NCI-H146 treated with DMSO at 0.1 percent for 48 hours (cell line): Measurements from ENCODE around the gene PPP1R7.

Source experiments
- DNase-seq: peaks from one replicate; lab custom pipeline; 2025; ENCODE audit not compliant: unreplicated experiment; lab: John Stamatoyannopoulos, UW

Gene PPP1R7

DNA sequence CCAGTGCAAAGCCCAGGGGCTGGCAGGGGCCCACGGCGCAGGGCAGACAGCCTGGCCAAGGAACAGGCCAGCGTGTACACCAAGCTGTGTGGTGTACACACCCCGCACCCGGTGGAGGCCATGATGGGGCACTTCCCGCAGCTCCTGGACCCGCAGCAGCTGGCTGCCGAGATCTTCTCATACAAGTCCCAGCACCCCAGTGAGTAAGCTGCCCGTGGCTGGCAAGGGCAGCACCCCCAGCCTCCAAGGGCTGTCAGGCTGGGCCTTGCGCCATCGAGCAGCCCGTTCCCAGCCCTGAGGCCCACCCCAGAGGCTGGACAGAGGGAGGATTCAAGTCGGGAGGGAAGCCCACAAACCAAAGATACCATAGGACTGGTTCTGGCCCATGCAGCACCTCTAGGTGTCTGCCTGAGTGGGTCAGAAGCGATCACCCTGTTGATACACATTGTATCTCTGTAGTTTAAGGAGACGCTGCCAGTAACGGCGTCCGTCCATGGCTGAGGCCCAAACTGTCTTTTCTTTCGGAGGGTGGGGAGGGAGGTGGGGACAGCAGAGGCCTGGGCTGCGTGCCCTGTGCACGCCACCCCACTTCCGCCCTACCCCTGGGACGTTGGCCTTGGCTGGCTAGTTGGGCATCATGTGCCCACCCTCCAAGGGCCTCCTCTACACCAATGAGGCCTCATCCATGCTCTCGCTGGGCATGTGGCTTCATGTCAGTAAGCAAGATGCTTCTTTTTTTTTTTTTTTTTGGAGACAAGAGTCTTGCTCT, 31.3 kb upstream of the PPP1R7 start:
- DNase-seq, result no peak

DNA sequence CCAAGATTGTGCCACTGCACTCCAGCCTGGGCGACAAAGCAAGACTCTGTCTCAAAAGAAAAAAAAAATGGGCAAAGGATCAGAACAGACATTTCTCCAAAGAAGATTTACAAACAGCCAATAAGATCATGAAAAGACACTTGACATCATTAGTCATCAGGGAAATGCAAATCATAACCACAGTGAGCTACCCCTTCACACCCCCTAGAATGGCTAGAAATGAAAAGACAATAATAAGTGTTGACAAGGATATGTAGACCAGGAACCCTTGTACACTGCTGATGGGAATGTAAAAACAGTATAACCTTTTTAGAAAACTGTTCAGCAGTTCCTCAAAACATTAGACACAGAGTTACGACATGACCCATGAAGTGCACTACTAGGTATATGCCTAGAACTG, 29.8 kb upstream of the PPP1R7 start:
- DNase-seq, result no peak

DNA sequence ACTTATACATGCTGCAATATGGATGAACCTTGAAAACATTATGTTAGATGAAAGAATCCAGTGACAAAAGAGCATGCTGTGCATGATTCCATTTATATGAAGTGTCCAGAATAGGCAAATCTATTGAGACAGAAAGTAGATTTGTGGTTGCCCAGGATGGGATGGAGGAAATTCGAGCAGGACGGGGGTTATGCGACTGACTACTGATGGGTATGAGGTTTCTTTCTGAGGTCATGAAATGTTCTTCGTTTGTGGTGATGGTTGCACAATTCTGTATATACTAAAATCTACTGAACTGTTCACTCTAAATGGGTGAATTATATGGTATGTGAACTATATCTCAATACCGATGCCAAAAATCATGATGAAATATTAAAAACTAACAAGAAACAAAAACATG, 29.3 kb upstream of the PPP1R7 start:
- no peak for DNase-seq

DNA sequence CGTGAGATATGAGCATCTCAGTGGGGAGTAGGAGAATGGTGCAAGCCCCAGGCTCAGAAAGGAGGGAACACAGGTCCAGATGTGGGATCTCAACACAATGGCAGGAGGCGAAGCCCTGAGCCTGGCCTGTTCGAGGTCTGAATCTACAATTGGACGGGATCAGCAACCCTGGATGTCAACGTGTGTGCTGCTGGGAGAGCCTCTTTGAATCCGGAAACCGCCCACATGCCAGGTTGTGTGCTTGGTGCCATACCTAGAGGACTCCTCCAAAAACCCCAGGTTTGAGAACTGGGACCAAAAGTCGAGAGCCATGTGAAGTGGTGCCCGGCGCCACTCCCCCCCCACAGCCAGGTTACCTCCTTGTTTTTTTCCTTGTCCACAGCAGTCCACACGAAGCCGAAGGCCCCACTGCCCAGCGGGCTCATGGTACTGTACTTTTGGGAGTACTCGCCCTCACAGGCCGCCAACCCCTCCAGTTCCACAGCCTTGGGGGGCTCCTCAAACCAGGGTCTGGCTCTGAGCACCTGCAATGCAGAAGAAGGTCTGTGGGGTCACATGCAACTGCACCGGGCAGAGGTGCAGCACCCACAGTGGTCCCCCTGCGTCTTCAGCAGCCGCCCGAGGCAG, 27.8 kb upstream of the PPP1R7 start:
- no peak for DNase-seq

DNA sequence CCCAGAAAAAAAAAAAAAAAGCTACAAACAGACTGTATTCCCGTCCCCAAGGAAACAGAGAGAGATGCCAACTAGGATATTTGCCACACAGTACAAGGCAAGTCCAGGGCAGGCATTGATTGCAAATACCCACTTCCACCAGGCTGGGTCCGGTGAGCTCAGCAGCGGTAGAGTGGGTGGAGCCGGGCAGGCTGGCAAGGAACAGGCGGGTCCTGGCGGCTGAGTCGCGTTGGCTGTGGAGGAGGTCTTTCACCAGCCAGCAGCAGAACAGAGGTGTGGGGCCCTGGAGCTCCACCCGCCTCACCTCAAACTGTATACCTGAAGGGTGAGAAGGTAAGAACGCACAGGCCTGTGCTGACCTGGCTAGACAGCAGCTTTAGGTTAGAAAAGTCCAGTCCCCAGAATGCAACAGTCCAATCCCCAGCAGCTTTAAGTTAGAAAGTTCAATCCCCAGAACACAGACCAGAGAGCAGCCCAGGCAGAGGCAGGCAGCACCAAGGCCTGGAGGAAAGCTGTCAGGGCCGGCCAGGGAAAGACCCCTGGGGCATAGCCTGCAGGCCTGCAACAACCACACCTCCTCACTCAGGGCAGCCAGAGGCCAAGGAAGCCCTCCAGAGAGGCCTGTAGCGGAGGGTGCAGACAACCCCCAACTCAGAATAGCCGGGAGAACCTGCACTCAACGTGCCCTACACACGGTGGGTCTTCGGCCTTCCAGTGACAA, 26.3 kb upstream of the PPP1R7 start:
- no peak for DNase-seq

DNA sequence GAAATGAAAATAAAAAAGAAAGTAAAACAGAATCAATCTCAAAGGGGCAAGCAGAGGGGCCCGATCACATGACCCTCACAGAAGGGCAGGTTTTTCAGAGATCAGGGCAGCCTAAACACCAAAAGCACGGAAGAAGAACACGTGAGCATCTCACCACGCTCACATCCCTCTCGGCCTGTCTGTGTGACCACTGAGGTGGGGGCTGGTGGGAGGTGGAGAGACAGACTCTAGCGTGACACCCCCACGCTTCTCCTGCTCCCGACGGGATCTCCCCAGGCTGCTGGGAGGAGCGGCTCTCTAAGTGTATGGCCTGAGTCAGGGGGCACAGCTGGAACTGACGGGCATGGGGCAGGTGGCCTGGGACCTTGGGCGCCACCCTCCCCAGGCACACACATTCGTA, 24.6 kb upstream of the PPP1R7 start:
- no peak for DNase-seq

DNA sequence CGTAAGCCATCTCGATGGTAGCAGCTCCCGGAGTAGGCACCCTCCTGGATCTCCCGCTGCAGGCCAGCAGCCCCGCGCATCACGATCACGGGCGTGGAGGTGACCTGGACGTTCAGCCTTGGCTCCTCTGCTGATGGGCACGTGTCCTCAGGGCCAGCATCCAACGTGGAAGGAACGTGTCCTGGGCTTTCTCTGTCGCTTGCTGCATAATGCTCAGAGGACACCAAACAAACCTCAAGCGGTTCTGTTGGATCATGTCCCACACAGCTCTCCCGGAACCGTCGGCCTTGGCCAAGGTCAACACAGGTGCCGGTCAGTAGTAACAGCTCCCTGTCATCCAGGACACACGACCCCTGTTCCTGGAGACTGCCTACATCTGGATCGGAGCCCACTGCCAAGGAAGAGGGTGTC, 24.1 kb upstream of the PPP1R7 start:
- no peak for DNase-seq

DNA sequence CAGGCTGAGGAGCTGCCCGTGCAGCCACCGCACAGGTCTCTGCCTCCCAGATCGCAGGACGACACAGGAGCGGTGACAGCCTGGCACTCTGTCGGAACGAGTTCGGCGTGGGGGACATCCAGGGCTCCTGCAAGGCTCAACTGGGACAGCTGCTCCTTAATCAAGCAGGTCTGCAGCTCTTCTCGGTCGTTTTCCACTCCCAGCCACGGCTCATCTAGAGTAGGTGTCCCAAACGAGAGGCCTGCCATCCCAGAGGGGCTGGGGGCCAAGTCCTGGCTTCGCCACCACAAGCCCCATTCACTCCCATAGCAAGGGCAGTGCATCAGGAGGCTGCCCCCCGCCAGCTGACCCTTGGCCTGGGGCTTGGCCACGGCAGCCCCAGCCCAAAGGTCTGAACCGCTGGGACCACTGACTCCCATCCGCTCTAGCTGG, 23.5 kb upstream of the PPP1R7 start:
- no peak for DNase-seq

DNA sequence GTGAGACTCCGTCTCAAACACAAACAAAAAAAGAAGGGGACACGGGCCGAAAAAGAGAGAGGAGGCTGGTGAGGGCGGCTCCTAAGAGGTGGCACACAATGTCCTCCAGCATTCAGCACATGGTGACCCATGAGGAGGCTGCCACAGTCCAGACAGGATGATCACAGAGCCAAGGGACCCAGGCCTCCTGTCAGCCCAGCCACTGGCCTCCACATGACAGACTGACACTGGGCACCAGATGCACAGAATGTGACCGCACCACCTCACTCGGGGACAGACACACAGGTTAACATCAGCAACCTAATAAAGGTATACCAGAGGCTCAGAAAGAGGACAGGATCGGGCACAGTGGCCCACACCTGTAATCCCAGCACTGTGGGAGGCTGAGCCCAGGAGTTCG, 22.0 kb upstream of the PPP1R7 start:
- no peak for DNase-seq

DNA sequence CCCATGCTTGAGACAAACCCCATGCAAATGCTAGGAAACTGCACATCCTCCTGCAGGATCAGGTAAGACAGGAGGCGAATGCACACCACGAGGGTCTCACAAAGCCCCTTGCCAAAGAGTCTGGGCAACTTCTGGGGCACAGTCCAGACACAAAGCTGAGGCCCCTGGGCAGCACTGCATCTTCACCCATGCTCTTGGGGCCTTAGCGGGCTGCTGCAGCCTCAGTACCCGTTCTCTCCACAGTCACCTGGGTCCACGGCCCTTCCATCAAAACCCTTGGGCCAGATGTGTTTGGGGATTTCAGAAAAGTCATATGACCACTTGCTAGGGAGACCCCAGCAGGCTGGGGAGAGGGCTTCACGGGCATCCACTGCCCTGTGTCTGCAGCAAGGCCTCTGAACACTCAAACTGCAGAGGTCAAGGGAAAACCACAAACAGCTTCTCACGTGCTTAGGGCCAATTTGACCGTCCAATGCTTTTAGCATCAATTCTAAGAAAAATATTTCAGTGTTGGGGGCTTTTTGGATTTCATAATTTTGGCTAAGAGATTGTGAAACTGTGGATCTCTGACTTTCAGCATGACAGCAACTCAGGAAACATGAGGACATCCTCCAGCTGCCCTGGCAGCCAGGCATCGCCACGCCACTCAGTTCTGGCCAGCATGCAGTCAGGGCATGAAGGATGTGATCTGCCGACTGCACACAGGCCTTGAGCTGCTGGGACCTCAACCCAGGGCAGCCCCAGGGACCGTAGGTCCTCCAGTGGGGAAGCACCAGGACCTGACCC, 21.0 kb upstream of the PPP1R7 start:
- DNase-seq, result no peak

DNA sequence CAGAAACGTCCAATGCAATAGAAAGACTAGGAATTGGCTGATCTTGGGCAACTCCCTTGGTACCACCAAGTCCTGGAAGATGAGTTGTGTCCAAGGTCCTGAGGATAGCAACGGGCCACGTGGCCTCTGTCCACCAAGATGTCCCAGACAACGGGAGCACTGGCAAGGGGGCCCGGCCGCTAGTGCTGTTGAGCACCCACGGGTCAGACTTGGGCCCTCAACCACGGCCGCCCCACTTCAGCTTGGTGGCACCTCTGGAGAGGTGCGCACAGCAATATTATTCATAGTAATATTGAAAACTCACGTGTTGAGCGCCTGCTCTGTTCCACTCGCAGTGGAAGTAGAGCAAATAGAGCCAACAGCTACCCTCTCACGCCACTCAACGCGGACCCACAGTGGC, 20.0 kb upstream of the PPP1R7 start:
- no peak for DNase-seq

DNA sequence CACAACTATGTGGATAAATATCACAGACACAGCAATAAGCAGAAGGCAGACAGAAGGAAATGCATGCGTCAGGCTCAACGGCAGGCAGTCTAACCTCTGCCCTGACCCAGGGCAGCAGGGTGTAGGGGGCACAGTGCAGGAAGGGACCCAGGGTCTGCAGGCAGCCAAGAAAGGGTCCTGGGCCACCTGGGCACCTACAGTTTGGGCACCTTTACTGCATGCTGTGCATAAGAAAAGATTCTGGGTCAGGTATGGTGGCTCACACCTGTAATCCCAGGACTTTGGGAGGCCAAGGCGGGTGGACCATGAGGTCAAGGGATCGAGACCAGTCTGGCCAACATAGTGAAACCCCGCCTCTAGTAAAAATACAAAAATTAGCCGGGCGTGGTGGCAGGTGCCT, 18.7 kb upstream of the PPP1R7 start:
- no peak for DNase-seq

DNA sequence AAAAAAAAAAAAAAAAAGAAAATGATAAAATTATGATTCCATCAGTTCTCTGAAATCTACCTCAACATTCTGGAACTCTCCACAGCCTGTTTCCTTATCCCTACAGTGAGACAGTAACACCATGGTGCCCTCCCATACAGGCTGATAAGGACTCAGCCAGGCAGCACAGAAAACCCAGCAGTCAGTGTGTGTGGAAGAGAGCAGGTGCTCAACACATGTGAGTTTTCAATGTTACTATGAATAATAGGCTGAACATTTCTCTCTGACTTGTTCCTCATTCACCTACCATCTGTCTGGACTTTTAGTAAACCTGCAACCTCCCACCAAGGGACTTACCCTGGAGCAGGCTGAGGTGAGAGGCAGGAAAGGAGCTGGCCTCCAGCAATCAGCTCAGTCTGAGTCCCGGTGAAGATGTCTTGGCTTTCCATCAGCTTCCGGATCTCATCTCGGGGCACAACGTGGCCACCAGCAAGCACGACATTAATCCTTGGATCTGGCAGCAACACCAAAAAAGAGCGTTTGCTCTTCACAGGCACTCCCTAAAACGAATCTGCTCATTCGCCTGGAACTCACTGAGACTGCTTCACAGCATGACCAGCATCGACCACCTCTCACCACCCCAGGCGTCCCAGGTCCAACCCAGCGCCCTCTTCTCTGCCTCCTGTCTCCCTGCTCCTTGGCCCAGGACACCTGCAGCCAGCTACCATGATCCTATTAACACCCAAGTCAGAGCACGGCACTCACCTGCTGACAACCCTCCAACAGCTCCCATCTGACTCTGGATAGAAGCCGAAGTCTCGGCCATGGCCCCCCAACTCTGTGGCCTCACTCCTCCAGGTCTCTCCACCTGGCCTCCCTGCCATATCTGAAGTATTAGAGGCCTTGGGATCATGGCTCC, 17.5 kb upstream of the PPP1R7 start:
- no peak for DNase-seq

DNA sequence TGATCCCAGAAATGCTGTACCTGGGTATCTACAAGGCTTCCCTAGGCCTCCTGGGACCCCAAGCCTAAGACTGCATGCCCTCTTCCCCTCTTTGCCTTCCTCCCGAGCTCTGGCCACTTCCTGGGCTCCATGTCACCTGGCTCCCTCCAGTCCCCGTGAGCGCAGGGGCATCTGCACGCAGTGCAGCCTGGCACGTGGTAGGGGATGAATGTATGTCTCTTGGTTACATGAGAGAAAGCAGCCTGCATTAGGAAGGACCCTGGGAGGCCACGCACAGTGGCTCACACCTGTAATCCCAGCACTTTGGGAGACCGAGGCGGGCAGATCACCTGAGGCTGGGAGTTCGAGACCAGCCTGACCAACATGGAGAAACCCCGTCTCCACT, 16.8 kb upstream of the PPP1R7 start:
- DNase-seq, result no peak

DNA sequence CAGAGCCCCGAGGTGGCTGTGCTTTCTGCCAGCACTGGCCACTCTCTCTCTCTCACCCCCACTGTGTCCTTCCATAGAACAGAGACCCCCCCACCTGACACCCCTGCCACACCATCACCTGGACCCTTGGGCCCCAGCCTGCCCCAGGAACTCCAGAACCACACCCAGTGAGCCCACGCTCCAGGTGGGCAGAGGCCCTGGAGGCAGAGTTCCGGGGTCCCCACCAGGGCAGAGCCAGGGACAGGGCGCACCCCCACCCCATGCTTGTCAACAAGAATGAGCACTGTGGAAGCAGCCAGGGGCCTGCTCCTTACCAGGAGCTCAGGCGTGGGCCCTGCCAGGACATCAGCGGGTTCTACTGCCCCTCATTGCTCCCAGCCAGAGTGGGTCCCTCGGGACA, 15.6 kb upstream of the PPP1R7 start:
- DNase-seq, result no peak

DNA sequence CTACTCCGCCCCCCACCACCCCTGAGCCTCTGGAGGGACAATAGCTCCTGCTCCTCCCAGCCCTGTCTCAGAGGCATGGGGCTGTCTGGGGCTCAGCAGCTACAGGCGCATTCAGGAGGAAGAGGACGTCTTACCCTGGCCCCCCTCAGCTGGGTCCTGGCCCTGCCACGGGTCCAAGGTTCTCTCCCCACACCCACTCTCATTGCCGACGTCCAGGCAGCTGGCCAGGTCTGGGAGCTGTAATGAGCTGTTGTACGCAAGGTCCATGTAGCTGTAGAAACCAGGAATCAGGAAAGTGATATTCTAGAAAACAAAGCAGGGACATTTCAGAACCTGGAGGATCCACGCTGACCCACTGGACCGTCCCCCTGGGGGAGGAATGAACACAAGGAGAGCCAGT, 14.5 kb upstream of the PPP1R7 start:
- no peak for DNase-seq

DNA sequence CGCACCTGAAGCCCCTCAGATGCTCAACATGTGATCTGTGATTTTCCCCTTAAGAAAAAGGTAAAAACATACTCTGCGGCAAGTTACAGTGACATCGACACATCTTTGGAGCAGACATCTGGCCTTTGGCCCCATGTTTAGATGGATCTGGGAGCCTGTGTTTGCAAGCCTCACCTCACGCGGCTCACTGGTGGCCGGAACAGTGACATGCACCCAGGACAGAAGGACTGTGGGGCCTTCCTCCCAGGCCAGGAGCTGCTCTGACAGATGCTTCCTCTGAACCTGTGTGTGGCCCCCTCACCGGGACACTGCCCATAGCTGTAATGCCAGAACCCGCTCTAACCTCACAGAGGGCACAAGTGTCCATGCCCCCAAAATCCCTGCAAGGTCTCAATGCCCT, 14.1 kb upstream of the PPP1R7 start:
- DNase-seq, result no peak

DNA sequence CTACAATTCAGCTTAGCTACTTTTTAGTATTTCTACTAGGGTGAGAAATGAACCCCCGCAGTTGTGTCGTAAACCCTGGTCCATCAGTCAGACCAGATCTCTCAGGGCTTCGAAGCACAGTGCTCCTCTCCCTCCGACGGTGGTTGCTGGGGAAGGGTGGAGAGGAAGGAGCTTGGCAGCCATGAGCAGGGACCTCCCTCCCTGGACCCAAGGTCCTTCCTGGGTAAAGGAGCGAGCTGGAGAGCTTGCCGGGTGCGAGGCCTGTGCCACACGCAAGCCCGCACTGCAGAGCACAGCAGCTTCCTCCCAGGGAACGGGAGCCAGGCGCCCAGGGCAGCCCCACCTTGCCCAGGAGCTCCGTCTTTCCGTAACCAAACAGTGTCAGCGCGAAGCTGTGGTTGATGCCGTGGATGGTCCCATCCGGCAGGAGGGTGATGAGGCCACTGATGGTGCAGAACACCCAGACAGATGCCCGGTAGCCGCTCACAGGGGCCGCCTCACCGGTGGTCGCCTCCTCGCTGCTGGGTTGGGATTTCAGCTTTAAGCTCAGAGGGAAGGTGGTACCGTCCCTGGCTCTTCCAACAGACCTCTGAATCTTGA, 13.5 kb upstream of the PPP1R7 start:
- DNase-seq, result no peak

DNA sequence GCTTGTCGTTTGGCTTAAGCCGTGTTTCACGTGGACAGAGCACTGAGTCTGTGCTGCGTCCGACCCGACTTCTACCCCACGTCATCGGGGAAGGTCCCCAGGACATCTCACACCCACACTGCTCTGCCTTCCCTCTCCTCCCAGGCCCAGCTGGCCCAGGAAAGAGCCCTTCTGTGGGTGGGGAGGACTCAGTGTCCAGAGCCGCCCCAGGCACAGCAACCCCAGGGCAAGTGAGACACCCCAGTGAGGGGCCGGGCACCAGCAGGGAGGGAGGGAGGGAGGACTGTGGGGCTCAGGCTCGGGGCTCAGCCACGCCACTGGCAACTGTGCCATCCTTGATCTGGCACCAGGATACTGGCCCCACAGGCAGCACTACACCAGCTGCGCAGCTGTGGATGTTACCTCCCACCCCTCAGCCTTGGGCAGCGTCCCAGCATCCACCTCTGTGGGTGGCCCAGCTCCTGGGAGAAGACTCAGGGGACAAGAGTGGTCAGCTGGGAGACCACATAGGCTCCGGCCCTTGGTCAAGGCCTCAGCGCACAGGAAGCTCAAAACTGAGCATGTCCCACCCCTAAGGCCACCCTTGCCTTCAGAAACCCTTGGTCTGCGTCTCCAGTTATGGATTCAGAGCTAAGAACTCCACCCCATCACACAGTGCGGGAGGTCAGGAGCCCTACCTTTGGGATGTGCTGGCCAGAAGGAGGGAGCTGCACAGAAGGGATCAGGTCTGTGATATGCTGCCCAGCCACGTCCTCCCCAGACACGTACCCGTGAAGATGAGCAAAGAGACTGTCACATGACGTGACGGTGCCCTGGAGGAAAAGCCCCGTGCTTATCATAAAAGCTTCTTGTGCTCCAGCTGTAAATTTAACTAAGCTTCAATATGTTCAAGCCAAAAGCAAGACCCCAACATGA, 12.7 kb upstream of the PPP1R7 start:
- no peak for DNase-seq
